ENCODE measurements around the gene HSP90AB1.
A peak's percentile ranks its signal among the peaks of the same experiment; 100 is the strongest.

Gene HSP90AB1

DNA sequence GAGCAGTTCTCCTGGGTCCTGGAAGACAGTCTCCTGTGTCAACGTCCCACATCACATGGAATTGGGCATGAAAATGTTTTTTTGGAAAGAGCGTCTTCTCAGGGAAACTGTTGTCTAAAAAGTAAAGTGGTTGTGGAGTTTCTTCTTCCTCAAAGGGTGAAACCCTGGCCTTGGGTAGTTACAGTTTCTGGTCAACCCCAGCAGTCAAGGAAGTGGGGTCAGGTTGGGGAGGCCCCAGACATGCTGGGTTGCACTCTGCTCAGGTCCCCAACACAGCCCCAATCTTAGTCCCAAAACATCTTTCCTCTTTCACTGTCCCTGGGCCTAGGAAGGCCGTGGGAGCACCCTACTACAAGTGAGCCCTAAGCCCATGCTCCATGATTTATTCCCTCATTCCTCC lies 19.4 kb downstream of the HSP90AB1 start:
- DNase-seq: no peak
- no peak for TF ChIP-seq POLR2A (IDR thresholded peaks at IDR 0.05; ENCODE audit: low read length)

DNA sequence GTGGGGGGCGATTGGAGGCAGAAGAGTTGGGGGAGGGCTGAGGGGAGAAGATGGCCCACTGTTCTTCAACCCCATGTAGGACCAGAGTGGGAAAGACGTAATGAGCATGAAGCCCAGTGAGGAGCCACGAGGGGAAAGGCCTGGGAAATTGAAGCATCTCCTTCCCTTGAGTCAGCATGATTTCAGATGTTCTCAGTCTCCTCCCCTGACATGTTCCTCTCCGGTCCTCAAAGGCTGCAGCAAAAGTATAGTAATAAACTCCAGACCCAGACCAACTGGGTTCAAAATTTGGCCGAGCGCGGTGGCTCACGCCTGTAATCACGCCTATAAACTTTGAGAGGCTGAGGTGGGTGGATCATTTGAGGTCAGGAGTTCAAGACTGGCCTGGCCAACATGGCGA lies 20.4 kb downstream of the HSP90AB1 start:
- DNase-seq: no peak
- TF ChIP-seq POLR2A (IDR thresholded peaks at IDR 0.05; ENCODE audit: low read length) (no peak), GATA1 (IDR thresholded peaks at IDR 0.05; ENCODE audit: low read depth, low read length) (no peak)

DNA sequence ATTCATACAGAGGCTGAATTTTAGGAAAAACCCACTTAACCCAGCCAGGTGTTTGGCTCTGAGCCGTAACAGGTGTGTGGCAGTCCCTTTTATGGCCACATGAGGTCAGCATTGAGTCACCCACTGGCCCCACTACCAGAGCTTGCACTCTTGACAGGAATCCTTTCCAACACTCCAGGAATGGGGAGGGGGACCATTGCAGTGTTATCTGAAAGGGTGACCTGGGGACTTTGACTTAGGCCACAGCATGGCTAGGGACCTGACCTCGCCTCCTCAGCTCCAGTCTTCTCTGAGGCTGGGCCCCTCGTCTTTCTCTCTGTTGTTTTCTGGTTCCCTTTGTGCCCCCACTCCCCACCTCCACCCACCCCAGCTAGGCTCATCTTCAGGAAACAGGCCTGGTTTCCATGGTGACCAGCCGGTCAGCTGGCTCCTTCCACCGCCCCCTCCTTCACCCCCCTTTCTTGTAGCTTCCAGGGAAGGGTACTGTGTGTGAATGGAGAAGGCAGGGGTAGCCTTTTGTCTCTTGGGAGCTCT lies 21.3 kb downstream of the HSP90AB1 start:
- peak; percentile 51 to 78 for DNase-seq
- TF ChIP-seq GATA1 (IDR thresholded peaks at IDR 0.05; ENCODE audit: low read depth, low read length) (no peak), POLR2A (IDR thresholded peaks at IDR 0.05; ENCODE audit: low read length) (no peak)

DNA sequence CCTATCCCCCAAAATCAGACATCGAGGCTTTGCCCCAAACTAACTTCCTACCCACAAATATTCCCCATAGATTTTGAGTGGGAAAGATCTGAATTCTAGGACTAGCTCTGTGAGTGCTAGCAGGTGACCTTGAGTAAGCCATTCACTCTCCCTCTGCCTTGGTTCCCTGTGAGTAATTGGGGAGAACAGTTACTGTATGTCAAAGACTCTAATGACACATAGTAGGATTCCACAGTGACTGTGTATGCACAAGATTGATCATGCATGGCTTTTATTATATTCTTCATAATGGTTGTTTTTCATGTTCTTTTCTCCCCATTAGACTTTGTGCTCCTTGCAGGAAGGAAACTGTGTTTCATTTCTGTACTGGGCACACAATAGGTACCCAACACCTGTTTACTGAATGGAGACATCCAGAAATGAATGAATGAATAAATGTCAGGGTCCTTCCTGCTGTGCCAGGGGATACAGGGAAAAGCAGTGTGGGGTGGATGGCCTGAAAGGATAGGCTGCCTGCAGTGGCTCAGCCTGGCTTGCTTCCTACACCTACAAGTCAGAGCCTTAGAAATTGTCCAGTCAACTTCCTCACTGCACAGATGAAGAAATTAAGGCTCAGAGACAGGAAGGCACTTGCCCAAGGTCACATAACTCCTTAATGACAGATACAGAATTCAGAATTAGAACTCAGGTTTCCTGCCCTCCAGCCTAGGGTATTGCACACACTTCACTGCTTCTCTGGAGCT lies 22.4 kb downstream of the HSP90AB1 start:
- peak in 1 of 2 experiments; percentile 21 for DNase-seq

DNA sequence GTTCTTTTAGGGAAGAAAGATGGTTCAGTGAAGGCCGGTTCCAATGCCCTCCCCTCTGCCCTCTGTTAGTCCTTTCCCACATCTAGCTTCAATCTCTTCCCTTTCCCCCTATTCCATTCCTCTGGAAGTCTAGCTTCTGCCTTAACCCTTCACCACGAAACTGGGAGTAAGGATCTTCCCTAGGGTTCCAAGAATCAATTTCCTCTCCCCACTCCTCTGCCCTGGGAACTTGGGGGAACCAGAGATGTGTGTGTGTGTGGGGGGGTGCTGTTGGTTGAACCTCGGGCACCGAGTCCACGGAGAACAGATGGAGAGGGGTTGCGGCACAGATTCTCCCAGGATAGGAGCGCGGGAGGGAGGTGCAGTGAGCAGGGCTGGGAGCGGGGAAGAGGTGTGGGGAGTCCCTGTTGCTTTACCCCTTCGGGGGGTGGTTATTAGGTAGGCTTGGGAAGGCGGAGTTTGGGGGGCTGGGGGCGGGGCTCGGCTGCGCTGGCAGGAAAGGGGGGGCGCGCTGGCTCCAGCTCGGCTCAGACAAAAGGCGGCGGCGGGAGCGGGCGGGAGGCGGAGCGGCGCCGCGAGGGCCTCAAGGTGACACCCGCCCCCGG lies 23.1 kb downstream of the HSP90AB1 start, which contains the start of gene TMEM151B:
Gene TMEM151B (plus strand): TSS at position 530 of the 605 bp plus-strand sequence. CDS start 293 bp downstream, outside the sequence.
- DNase-seq: no peak
- TF ChIP-seq POLR2A (IDR thresholded peaks at IDR 0.05; ENCODE audit: low read length): no peak
- no peak for TF ChIP-seq GATA1 (IDR thresholded peaks at IDR 0.05; ENCODE audit: low read depth, low read length)

More for the DNA sequence above, 22.4 kb downstream of the HSP90AB1 start:
- TF ChIP-seq GATA1 (IDR thresholded peaks at IDR 0.05; ENCODE audit: low read depth, low read length) (no peak), POLR2A (IDR thresholded peaks at IDR 0.05; ENCODE audit: low read length) (no peak)

DNA sequence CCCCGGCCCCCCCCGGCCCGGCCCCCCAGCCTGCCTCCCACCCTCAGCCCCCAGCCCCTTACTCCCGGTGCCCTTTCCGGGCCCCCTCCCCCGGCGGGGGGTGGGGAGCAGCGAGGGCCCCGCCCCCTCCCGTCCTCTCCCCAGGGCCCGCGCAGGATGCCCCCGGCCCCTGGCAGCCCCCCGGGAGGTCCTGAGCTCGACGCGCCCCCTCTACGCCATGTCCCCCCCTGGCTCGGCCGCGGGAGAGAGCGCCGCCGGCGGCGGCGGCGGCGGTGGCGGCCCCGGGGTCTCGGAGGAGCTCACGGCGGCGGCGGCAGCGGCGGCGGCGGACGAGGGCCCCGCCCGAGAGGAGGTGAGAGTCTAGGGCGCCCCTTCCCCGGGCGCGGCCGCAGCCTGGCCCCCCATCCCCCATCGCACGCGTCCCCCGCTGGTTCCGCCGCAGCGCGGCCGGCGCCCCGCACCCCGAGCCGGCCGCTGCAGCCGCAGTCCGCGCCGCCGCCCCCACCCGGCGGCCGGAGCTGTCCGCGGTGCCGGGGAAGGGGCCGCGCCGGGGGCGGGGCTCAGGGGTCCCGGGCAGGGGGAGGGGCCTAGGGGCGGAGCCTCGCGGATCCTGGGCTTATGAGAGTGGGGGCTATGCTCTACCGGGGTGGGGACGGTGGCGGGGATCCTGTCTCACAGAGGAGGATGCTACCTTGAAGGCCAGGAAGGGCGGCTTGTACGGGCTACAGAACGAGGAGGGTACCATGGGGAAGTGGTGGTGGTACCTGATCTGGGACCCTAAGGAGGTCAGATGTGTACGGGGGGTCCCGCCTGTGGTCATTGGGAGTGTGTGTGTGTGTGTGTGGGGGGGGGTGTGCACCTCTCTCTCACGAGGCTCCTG lies 23.9 kb downstream of the HSP90AB1 start:
- TF ChIP-seq POLR2A (IDR thresholded peaks at IDR 0.05; ENCODE audit: low read length) (no peak), GATA1 (IDR thresholded peaks at IDR 0.05; ENCODE audit: low read depth, low read length) (no peak)
- no peak for DNase-seq

DNA sequence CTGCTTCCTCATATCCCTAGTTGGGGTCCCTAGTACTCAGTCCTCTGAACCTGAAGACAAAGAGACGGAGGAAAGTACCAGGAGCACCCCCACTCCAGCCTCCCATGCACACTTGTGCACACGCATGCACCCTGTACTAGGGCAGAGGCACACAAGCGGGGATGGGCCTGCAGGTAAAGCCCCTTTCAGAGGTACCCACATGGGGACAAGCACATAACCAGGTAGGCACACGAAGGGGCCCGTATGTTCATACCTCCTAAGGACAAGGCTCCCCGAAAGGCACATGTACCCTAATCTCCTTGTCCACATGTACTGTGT lies 24.5 kb downstream of the HSP90AB1 start:
- DNase-seq: no peak

DNA sequence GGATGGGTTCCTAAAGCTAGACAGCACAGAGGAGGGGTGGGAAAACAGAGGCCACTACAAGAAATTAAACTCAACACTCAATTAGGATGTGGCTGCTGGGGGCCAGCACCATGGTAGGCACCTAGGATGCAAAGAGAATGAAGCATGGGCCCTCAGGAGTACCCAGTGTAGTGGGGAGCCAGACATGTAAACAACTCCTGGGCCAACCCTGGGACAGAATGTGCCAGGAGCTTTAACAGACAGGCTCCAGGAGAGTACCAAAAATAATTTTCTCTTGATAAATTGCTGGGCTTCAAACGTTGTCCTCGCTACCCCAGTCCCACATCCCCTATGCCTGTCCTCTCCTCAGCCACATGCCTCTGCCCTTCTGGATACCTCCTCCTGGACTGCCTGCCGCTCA lies 25.0 kb downstream of the HSP90AB1 start:
- TF ChIP-seq POLR2A (IDR thresholded peaks at IDR 0.05; ENCODE audit: low read length) (no peak), GATA1 (IDR thresholded peaks at IDR 0.05; ENCODE audit: low read depth, low read length) (no peak)
- DNase-seq: no peak

More for the DNA sequence above, 24.5 kb downstream of the HSP90AB1 start:
- TF ChIP-seq GATA1 (IDR thresholded peaks at IDR 0.05; ENCODE audit: low read depth, low read length): no peak
- no peak for TF ChIP-seq POLR2A (IDR thresholded peaks at IDR 0.05; ENCODE audit: low read length)

DNA sequence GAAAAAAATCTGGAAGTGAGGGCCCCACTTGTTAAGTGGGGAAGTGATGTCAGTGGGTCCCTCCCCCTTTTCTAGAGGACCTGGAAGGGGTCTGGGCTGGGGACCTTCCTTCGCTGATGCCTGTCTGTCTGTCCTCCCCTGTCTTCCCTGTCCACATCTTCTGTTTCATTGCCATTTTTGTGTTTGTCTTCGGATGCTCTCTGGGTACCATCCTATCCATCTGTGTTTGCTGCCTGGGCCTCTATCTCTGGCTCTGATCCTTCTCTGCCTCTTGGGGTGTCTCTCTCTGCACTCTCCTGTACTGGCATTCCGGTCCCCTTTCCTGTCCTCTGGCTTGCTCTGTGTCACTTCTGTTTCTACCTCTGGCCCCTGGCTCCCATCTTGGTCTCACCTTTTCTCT lies 25.6 kb downstream of the HSP90AB1 start:
- TF ChIP-seq GATA1 (IDR thresholded peaks at IDR 0.05; ENCODE audit: low read depth, low read length): no peak
- no peak for TF ChIP-seq POLR2A (IDR thresholded peaks at IDR 0.05; ENCODE audit: low read length)
- DNase-seq: no peak

DNA sequence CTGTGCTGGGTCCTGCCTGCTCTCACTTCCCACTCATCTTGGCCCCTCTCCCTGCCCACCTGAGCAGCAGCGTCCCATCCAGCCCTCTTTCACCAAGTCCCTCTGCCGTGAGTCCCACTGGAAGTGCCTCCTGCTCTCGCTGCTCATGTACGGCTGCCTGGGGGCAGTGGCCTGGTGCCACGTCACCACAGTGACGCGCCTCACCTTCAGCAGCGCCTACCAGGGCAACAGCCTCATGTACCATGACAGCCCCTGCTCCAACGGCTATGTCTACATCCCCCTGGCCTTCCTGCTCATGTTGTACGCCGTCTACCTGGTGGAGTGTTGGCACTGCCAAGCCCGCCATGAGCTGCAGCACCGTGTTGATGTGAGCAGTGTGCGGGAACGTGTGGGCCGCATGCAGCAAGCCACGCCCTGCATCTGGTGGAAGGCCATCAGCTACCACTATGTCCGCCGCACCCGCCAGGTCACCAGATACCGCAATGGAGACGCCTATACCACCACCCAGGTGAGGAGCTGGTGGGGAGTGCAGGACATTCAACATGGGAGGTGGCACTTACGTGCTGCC lies 26.2 kb downstream of the HSP90AB1 start:
- TF ChIP-seq POLR2A (IDR thresholded peaks at IDR 0.05; ENCODE audit: low read length) (no peak), GATA1 (IDR thresholded peaks at IDR 0.05; ENCODE audit: low read depth, low read length) (no peak)
- no peak for DNase-seq

DNA sequence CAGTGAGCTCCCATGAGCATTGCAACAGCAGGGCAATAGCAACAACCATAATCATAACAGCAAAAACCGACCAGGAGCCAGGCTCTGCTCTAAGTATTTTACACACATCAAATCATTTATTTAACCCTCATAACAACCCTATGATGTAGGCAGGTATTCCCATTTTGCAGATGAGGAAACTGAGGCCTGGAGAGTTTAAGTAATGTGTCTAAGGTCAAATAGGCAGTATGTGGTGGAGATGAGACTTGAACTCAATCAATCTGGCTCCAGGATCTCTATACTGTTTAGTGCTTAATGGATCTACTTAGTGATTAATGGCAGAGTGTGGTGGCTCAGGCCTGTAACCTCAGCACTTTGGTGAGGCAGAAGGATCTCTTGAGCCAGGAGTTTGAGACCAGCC lies 26.7 kb downstream of the HSP90AB1 start:
- no peak for TF ChIP-seq POLR2A (IDR thresholded peaks at IDR 0.05; ENCODE audit: low read length)
- TF ChIP-seq GATA1 (IDR thresholded peaks at IDR 0.05; ENCODE audit: low read depth, low read length): no peak
- DNase-seq: no peak

DNA sequence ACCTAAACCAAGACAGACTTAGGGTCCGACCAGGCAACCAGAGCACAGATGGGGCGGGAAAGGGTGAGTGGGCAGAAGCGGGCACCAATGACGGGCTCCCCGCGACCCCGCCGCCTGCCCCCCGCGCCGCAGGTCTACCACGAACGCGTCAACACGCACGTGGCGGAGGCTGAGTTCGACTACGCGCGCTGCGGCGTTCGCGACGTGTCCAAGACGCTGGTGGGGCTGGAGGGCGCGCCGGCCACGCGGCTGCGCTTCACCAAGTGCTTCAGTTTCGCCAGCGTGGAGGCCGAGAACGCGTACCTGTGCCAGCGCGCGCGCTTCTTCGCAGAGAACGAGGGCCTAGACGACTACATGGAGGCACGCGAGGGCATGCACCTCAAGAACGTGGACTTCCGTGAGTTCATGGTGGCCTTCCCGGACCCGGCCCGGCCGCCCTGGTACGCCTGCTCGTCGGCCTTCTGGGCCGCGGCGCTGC lies 28.4 kb downstream of the HSP90AB1 start:
- no peak for DNase-seq
- no peak for TF ChIP-seq POLR2A (IDR thresholded peaks at IDR 0.05; ENCODE audit: low read length)
- no peak for TF ChIP-seq GATA1 (IDR thresholded peaks at IDR 0.05; ENCODE audit: low read depth, low read length)

DNA sequence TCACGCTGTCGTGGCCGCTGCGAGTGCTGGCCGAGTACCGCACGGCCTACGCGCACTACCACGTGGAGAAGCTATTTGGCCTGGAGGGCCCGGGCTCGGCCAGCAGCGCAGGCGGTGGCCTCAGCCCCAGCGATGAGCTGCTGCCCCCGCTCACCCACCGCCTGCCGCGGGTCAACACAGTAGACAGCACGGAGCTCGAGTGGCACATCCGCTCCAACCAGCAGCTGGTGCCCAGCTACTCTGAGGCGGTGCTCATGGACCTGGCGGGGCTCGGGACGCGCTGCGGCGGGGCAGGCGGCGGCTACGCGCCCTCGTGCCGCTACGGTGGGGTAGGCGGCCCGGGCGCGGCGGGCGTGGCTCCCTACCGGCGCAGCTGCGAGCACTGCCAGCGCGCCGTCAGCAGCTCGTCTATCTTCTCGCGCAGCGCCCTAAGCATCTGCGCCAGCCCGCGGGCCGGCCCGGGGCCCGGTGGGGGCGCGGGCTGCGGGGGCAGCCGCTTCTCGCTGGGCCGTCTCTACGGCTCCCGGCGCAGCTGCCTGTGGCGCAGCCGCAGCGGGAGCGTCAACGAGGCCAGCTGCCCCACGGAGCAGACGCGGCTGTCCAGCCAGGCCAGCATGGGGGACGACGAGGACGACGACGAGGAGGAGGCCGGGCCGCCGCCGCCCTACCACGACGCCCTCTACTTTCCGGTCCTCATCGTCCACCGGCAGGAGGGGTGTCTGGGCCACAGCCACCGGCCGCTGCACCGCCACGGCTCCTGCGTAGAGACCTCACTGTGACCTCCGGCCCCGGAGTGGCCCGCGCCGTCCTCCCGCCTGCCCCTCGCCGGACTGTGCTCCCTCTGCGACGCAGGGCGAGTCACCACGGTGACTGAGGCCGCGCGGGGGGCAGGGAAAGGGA lies 29.1 kb downstream of the HSP90AB1 start:
- peak; percentile 58 to 60 for DNase-seq
- no peak for TF ChIP-seq POLR2A (IDR thresholded peaks at IDR 0.05; ENCODE audit: low read length)
- no peak for TF ChIP-seq GATA1 (IDR thresholded peaks at IDR 0.05; ENCODE audit: low read depth, low read length)

All from erythroblast (primary cell).